HepG2 (cell line): Measurements from ENCODE around the gene ACSL3. TPM values are rescaled to one million over a fixed set of nuclear protein-coding genes. Genes with fewer than 3 reads are reported as not detected.

Experiments
- AHDC1 ChIP-seq: sonication (generic); formaldehyde crosslinking; IDR thresholded peaks from 2 replicates; pipeline ENCODE4 v1.5.1; 2020; ENCODE audit warnings: mild to moderate bottlenecking, missing genetic modification reagents, borderline replicate concordance
- AKAP8 ChIP-seq: sonication (generic); formaldehyde crosslinking; IDR thresholded peaks from 2 replicates; pipeline ENCODE4 v1.5.1; 2020; ENCODE audit warnings: mild to moderate bottlenecking, missing genetic modification reagents
- GTF3A ChIP-seq: sonication (generic); formaldehyde crosslinking; conservative IDR thresholded peaks from 2 replicates; pipeline ENCODE4 v1.4.0; 2020; ENCODE audit warnings: mild to moderate bottlenecking, missing genetic modification reagents
- HOXA5 ChIP-seq: sonication (generic); formaldehyde crosslinking; IDR thresholded peaks from 2 replicates; pipeline ENCODE4 v1.4.0; 2020; ENCODE audit warnings: missing genetic modification reagents
- LCORL ChIP-seq, 2 experiments: fragments of 450-650 bp in 1 of 2; sonication (generic) in 1 of 2; formaldehyde crosslinking in 1 of 2; IDR thresholded peaks; 2 replicates each; pipeline versions ENCODE4 v1.5.0 to v1.6.1; 2017 to 2020; ENCODE audit warnings: antibody characterized with exemption in 1 of 2, missing genetic modification reagents in 1 of 2
- PPARG ChIP-seq: conservative IDR thresholded peaks from 2 replicates; pipeline ENCODE4 v1.6.1; 2016; ENCODE audit warnings: missing biosample characterization, missing genetic modification reagents
- ZNF430 ChIP-seq: sonication (generic); formaldehyde crosslinking; IDR thresholded peaks from 2 replicates; pipeline ENCODE4 v1.9.0; 2021; ENCODE audit warnings: mild to moderate bottlenecking, missing genetic modification reagents
- polyA plus RNA-seq, 8 experiments: library from polyadenylated mRNA; depleted of rRNA in 3 of 8; stranded (reverse) in 7 of 8; unstranded in 1 of 8; fragments of >200 nt; fragmentation: Illumina TruSeq in 4 of 8; extraction: Trizol in 4 of 8; gene quantifications; 2 replicates each; pipeline versions ENCODE4 v1.2.1 to v1.2.3, GENCODE V29; 2011 to 2016; ENCODE audit warnings: low read depth in 4 of 8, missing spikeins in 1 of 8, mixed read lengths in 1 of 8; ENCODE audit not compliant: insufficient read depth in 1 of 8
- total RNA-seq, 5 experiments: library from RNA; depleted of rRNA; stranded (reverse); fragments of >200 nt; fragmentation: Illumina TruSeq; extraction: Trizol; gene quantifications; 2 replicates each; pipeline ENCODE4 v1.2.3, GENCODE V29; 2016; ENCODE audit warnings: low read depth in 1 of 5
- TF ChIP-seq, protein P1 (sequence below): sonication (generic); formaldehyde crosslinking; IDR thresholded peaks from 2 replicates; pipeline ENCODE4 v1.5.0; 2020; ENCODE audit warnings: mild to moderate bottlenecking, missing genetic modification reagents, borderline replicate concordance
- TF ChIP-seq, protein P2 (sequence below): IDR thresholded peaks from 2 replicates; pipeline ENCODE4 v1.6.1; 2016; ENCODE audit warnings: missing genetic modification reagents, missing compliant biosample characterization
- TF ChIP-seq, protein P3 (sequence below): sonication (generic); formaldehyde crosslinking; IDR thresholded peaks from 2 replicates; pipeline ENCODE4 v1.5.0; 2020; ENCODE audit warnings: mild to moderate bottlenecking, missing genetic modification reagents

The ACSL3 gene
- total and polyA plus RNA-seq, 2 of the 13 experiments (the other 11 are each of a cell fraction or from before 2014, with no cell fraction given), result 305 to 365 TPM

DNA sequence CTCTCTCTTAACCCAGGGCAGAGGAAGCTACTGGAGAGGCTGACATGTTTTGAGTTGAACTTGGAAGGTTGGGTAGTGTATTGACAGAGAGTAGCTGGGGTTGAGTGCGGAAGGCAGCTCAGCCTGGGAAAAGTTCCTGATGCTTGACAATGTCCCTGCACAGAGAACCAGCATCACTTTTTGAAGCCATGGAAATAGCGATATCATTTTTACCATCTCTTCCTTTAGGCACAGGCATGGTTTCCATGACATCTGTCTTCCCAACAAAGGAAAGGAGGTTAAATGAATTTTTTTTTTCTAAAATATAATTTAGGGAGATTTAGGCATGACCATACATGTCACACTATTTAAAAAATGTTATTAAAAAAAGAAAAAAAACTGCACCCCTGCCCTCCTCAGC is 112.9 kb downstream of the ACSL3 start (continued):
- no peak for TF ChIP-seq AHDC1 (CRISPR knock-in tag)
- no peak for TF ChIP-seq HOXA5 (CRISPR knock-in tag)
- TF ChIP-seq LCORL (IDR thresholded peaks at IDR 0.05), result no peak
- TF ChIP-seq LCORL (CRISPR knock-in tag; IDR thresholded peaks at IDR 0.05), result no peak
- TF ChIP-seq GTF3A, result no peak
- TF ChIP-seq, protein P1, sequence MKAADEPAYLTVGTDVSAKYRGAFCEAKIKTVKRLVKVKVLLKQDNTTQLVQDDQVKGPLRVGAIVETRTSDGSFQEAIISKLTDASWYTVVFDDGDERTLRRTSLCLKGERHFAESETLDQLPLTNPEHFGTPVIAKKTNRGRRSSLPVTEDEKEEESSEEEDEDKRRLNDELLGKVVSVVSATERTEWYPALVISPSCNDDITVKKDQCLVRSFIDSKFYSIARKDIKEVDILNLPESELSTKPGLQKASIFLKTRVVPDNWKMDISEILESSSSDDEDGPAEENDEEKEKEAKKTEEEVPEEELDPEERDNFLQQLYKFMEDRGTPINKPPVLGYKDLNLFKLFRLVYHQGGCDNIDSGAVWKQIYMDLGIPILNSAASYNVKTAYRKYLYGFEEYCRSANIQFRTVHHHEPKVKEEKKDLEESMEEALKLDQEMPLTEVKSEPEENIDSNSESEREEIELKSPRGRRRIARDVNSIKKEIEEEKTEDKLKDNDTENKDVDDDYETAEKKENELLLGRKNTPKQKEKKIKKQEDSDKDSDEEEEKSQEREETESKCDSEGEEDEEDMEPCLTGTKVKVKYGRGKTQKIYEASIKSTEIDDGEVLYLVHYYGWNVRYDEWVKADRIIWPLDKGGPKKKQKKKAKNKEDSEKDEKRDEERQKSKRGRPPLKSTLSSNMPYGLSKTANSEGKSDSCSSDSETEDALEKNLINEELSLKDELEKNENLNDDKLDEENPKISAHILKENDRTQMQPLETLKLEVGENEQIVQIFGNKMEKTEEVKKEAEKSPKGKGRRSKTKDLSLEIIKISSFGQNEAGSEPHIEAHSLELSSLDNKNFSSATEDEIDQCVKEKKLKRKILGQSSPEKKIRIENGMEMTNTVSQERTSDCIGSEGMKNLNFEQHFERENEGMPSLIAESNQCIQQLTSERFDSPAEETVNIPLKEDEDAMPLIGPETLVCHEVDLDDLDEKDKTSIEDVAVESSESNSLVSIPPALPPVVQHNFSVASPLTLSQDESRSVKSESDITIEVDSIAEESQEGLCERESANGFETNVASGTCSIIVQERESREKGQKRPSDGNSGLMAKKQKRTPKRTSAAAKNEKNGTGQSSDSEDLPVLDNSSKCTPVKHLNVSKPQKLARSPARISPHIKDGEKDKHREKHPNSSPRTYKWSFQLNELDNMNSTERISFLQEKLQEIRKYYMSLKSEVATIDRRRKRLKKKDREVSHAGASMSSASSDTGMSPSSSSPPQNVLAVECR (CRISPR knock-in tag), result no peak
- no peak for TF ChIP-seq ZNF430 (CRISPR knock-in tag)
- TF ChIP-seq, protein P2, sequence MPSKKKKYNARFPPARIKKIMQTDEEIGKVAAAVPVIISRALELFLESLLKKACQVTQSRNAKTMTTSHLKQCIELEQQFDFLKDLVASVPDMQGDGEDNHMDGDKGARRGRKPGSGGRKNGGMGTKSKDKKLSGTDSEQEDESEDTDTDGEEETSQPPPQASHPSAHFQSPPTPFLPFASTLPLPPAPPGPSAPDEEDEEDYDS (CRISPR knock-in tag), result no peak
- no peak for TF ChIP-seq AKAP8
- TF ChIP-seq, protein P3, sequence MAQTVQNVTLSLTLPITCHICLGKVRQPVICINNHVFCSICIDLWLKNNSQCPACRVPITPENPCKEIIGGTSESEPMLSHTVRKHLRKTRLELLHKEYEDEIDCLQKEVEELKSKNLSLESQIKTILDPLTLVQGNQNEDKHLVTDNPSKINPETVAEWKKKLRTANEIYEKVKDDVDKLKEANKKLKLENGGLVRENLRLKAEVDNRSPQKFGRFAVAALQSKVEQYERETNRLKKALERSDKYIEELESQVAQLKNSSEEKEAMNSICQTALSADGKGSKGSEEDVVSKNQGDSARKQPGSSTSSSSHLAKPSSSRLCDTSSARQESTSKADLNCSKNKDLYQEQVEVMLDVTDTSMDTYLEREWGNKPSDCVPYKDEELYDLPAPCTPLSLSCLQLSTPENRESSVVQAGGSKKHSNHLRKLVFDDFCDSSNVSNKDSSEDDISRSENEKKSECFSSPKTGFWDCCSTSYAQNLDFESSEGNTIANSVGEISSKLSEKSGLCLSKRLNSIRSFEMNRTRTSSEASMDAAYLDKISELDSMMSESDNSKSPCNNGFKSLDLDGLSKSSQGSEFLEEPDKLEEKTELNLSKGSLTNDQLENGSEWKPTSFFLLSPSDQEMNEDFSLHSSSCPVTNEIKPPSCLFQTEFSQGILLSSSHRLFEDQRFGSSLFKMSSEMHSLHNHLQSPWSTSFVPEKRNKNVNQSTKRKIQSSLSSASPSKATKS (CRISPR knock-in tag), result no peak
- no peak for TF ChIP-seq PPARG (CRISPR knock-in tag)
